Measurements from ENCODE around the gene TTLL4.

The TTLL4 gene

DNA sequence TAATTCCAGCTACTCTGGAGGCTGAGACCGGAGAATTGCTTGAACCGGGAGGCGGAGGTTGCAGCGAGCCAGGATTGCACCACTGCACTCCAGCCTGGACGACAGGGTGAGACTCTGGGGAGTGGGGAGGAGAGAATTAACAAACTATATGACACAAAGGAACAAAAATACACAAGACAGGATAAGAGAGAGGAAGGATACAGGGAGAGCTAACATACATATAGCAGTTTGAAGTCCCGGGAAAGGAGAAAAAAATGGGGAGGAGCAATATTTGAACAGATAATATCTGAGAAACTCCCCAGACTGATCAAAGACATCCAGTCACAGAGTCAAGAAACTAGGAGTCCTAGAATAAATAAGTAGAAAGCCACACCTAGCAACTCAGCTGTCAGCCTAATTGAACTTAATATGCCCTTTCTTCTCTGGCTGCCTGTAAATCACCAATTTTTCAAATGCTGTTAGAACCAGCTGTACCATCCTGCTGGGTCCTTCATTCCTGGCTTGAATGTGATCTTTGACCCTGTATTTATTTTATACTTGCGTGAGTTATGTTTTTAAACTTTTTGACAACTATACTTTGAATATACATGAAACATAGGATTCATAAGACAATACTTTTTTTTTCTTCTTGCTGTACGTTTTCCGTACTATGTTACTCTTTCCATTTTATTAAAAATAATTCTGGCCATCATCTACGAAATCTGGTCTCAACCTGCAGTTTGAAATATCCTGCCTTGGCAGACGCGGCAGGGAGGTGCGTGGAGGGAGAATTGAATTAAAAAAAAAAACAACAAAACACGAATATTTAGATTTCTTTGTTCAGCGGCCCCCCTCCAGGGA, 70.4 kb downstream of the TTLL4 start:
- DNase-seq (ENCODE audit: low read depth) = no peak
- peak overlapping the region; percentile 53 for H3K4me3 ChIP-seq (ENCODE audit: low read depth, low read length)

DNA sequence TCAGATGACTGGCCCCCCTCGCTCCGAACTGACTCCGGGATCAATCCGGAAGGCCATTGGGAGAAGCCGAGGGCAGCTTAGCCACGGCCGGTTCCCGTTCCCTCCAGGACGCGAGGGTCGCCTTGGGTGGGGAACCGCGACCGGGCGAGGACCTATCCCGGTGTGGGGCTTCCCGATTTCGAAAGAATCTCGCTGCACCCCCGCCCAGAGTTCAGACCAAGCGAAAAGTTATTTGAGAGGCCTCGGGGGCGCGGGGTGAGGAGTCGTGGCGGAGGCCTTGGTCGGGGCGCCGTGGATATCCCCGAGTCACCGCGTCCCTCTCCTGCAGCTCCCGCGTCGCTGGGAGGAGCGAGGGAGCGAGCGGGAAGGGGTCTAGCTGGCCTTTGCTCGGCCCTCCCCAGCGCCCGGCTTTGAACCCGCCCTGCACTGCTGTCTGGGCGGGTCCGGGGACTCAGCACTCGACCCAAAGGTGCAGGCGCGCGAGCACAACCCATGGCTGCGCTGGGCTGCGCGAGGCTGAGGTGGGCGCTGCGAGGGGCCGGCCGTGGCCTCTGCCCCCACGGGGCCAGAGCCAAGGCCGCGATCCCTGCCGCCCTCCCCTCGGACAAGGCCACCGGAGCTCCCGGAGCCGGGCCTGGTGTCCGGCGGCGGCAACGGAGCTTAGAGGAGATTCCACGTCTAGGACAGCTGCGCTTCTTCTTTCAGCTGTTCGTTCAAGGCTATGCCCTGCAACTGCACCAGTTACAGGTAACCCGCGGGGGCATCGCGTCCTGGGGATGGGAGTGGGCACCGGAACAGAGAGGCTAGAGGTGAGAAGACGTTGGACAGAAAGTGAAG, 71.3 kb downstream of the TTLL4 start, which contains the start of gene CYP27A1:
TSS of gene CYP27A1 (plus strand) at position 457 of the 837 bp plus-strand sequence. CDS start at position 493, 36 bp downstream.
- DNase-seq (ENCODE audit: low read depth) = no peak
- peak within 1 kb of the TSS; percentile 53 for H3K4me3 ChIP-seq (ENCODE audit: low read depth, low read length)

GRCh38 chr2:218782528-218782844, 71.9 kb downstream of the TTLL4 start:
- no peak for DNase-seq (ENCODE audit: low read depth)
- H3K4me3 ChIP-seq (ENCODE audit: low read depth, low read length) = peak overlapping the region; percentile 53

- no peak for DNase-seq (ENCODE audit: low read depth)
- H3K4me3 ChIP-seq (ENCODE audit: low read depth, low read length) = no peak overlapping the region
These were observed 73.1 kb downstream of the TTLL4 start for GRCh38 chr2:218783688-218784087.

GRCh38 chr2:218785103-218785502, 74.5 kb downstream of the TTLL4 start:
- H3K4me3 ChIP-seq (ENCODE audit: low read depth, low read length) = no peak overlapping the region
- no peak for DNase-seq (ENCODE audit: low read depth)

- DNase-seq (ENCODE audit: low read depth) = no peak
- H3K4me3 ChIP-seq (ENCODE audit: low read depth, low read length) = no peak overlapping the region
These were observed 75.5 kb downstream of the TTLL4 start for GRCh38 chr2:218786133-218786532.

DNA sequence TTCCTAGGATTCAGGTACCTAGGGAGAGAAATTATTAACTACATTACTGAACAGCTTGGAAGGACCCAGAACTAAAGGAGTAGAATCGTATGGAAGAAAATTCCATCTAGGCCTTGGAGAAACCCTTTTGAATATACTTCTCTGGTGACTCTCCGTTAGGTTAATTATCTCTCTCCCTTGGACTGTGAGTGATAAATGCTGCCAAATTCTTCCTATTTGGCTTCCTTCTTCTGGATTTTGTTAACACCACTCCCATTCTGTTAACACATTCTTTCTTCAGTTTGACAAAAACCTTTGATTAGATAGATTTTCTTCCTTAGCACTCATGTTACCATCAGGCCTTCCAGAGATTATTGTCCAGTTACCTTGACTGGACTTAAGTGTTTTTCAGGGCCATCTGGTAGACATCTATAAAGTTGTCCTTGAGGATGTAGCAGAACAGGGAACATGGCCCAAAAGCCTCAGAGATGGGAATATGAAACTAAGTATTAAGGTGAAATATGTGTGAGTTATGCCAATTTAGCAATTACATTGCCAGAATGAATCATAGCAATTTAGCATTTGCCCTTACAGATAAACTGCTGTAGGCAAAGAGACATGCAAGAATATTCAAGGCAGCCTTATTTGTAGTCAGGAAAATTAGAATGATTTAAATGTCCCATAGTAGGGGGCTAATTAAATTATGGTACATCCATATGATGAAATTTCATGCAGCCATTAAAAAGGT, 78.1 kb downstream of the TTLL4 start:
- no peak overlapping the region for H3K4me3 ChIP-seq (ENCODE audit: low read depth, low read length)
- DNase-seq (ENCODE audit: low read depth) = no peak

DNA sequence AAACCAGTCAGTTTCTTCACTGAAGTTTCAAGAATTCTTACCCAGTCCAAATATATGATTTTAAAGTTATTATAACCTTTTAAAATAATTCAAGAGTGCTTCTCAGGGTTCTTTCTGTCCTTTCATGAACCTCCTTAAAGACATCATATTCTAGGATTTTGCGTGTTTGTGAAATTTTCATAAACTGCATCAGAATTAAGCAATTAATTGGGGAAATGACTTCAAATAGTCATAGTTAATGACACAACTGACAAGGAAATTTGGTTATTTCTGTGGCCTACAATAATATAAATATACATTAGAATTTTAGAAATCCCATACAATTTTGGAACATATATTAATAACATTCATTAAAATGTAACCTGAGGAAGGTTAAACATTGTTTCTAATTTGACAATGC, 81.8 kb downstream of the TTLL4 start:
- H3K4me3 ChIP-seq (ENCODE audit: low read depth, low read length) = no peak overlapping the region
- DNase-seq (ENCODE audit: low read depth) = no peak

- H3K4me3 ChIP-seq (ENCODE audit: low read depth, low read length) = no peak overlapping the region
- no peak for DNase-seq (ENCODE audit: low read depth)
These were observed 86.1 kb downstream of the TTLL4 start for GRCh38 chr2:218796691-218797090.

DNA sequence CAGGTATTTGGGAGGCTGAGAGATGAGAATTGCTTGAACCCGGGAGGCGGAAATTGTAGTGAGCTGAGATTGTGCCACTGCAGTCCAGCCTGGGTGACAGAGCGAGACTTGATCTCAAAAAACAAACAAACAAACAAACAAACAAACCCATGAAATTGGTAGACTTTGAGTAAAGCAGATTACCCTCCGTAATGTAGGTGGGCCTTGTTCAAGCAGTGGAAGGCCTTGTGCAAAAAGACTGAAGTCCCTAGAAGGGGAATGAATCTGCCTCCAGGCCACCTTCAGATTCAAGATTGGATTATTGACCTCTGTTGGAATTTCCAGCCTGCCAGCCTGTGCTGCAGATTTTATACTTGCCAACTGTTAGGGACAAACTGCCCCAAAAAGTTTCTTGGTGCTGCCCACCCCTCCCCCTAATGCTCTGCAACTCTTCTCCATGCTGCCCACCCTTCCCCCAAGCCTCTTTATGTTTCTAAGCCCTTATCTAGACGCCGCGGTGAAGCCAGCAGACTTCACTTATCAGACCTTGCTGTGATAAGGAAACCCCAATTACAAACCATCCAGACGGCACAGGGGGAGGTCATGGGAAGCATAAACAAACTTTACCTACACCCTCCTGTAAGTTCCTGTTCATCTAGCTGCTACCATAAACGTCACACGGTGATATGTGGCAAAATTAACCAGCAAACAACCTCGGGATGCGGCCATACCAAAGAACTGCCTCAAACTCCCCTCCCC, 88.3 kb downstream of the TTLL4 start:
- no peak for DNase-seq (ENCODE audit: low read depth)

DNA sequence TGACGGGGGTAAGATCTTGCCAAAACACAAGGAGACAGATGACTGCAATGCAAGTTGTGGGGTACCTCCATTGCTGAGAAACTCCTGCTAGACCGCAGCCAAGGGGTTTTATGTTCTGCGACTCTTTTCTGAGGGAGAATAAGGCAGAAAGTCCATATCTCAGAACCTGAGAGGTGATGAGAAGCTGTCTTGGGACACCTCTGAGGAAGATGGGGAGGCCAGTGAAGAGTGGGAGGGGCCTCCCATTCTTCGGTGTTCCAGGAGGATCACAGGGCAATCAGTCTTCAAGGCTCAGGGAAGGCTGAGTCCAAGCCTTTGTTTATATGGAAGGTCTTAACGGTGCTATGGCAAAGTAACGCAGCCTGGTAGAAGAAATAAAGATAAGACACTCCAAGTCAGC, 89.4 kb downstream of the TTLL4 start:
- H3K4me3 ChIP-seq (ENCODE audit: low read depth, low read length) = no peak overlapping the region
- DNase-seq (ENCODE audit: low read depth) = no peak

More for the DNA sequence above, 88.3 kb downstream of the TTLL4 start:
- H3K4me3 ChIP-seq (ENCODE audit: low read depth, low read length) = no peak overlapping the region

DNA sequence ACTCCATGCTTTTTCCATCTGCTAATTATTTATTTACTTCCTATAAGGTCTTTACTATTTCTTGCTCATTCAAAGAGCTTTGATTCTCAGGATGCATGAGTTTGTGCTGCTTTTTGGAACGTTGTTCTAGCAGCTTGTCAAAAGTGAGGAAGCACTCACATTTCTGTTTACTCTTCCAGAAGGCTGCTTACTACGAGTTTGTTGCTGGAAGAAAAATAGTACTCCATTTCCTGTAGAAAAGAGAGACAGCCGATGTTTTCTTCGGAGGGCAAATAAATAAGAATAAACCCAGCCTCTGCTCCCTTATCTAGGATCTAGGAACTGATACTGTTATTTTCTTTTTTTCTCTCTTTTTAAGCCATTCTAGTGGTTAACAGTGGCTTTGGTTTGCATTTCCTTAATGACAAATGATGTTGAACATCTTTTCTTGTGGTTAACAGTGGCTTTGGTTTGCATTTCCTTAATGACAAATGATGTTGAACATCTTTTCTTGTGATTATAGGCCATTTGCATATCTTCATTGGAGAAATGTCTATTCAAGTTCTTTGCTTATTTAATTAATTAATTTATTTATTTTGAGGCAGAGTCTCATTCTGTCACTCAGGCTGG, 91.9 kb downstream of the TTLL4 start:
- H3K4me3 ChIP-seq (ENCODE audit: low read depth, low read length) = no peak overlapping the region
- no peak for DNase-seq (ENCODE audit: low read depth)

DNA sequence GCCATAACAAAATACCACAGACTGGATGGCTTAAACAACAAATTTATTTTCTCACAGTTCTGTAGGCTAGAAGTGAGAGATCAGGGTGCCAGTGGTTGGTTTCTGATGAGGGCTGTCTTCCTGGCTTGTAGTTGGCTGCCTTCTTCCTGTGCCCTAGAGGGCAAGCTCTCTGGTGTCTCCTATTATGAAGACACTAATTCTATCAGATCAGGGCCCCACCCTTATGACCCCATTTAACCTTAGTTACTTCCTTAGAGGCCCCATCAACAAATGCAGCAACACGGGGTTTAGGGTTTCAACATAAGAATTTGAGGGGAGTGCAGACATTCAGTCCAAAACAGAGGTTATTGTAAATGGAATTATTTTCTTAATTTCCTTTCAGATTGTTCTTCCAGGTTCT, 94.2 kb downstream of the TTLL4 start:
- H3K4me3 ChIP-seq (ENCODE audit: low read depth, low read length) = no peak overlapping the region
- no peak for DNase-seq (ENCODE audit: low read depth)

All from skeletal muscle cell (primary cell).